Calu3 (cell line): ENCODE data around the gene COX10. TPM values are rescaled to one million over a fixed set of nuclear protein-coding genes. Genes with fewer than 3 reads are reported as not detected.
"Not testable (repeated sequence)": the region's sequence is repeated elsewhere in the genome, so short reads cannot be mapped to it uniquely, and the experiment has no call there.

Experiments used
- Bru-seq: library from RNA; stranded (reverse); fragments of 400-500 nt; gene quantifications from one replicate; lab custom pipeline; 2021; lab: Mats Ljungman, UMichigan
- BruChase-seq, 2 experiments: library from RNA; stranded (reverse); fragments of 400-500 nt; gene quantifications; one replicate each; lab custom pipeline; 2021; lab: Mats Ljungman, UMichigan
- BruUV-seq: library from RNA; stranded (reverse); fragments of 400-500 nt; replicated peaks from 2 replicates; lab custom pipeline; 2021; lab: Mats Ljungman, UMichigan
- CTCF ChIA-PET: fragments of 300-600 bp; sonication (Branson Sonifier 250); formaldehyde crosslinking; loops from one replicate; lab custom pipeline; 2022; ENCODE audit warnings: antibody characterized with exemption; lab: Charles Lee
- DNase-seq: peaks from one replicate; pipeline ENCODE4 v3.0.0; 2022
- H3K27ac Mint-ChIP-seq: one replicate; pipeline ENCODE4 v1.8.0; 2022; ENCODE audit warnings: mixed read lengths; ENCODE audit not compliant: unreplicated experiment
- H3K27me3 Mint-ChIP-seq: one replicate; pipeline ENCODE4 v1.8.0; 2022; ENCODE audit warnings: mixed read lengths; ENCODE audit not compliant: unreplicated experiment
- H3K36me3 Mint-ChIP-seq: one replicate; pipeline ENCODE4 v1.8.0; 2022; ENCODE audit warnings: mild to moderate bottlenecking, moderate library complexity, mixed read lengths; ENCODE audit not compliant: insufficient read depth, unreplicated experiment
- H3K4me1 Mint-ChIP-seq: one replicate; pipeline ENCODE4 v1.8.0; 2022; ENCODE audit warnings: mild to moderate bottlenecking, low read depth, mixed read lengths; ENCODE audit not compliant: unreplicated experiment
- H3K4me3 Mint-ChIP-seq: one replicate; pipeline ENCODE4 v1.8.0; 2022; ENCODE audit warnings: mild to moderate bottlenecking, low read depth, moderate library complexity, mixed read lengths; ENCODE audit not compliant: unreplicated experiment
- H3K9me3 Mint-ChIP-seq: one replicate; pipeline ENCODE4 v1.8.0; 2022; ENCODE audit warnings: low read depth, mixed read lengths; ENCODE audit not compliant: unreplicated experiment
- CTCF ChIP-seq: fragments of 200-600 bp; IDR thresholded peaks from one replicate; pipeline ENCODE4 v1.8.0; 2022; ENCODE audit warnings: antibody characterized with exemption; ENCODE audit not compliant: unreplicated experiment
- intact Hi-C: fragments of 100-400 bp; cut with micrococcal nuclease; formaldehyde crosslinking; loops from one replicate; pipeline ENCODE4 v1.10.0; 2022; ENCODE audit not compliant: unreplicated experiment
- long read RNA-seq: library from polyadenylated mRNA; stranded (forward); transcript quantifications from one replicate; pipeline ENCODE4 v2.0.0, GENCODE V29; 2022
- total RNA-seq: library from RNA; stranded (reverse); gene quantifications from 2 replicates; pipeline ENCODE4 v1.2.3, GENCODE V29; 2022

COX10 gene
- 17.2 and 18.8 TPM in 2 replicates for total RNA-seq
- percentile 79 among the genes with signal in this experiment for Bru-seq, nascent RNA
- percentile 50 among the genes with signal in this experiment for BruChase-seq, experiment 1, labeled RNA remaining after a 6-hour chase
- BruChase-seq, experiment 2, labeled RNA remaining after a 2-hour chase, result percentile 54 among the genes with signal in this experiment
- long read RNA-seq, transcript COX10-201 (7 exons, 2,873 nt), result major isoform, 19 of 26 reads
- long read RNA-seq, partial matches to known transcripts, result 1 of 26 reads
- long read RNA-seq, other reads (novel, unspliced or antisense), result 2 of 26 reads

- Mint-ChIP-seq H3K4me3 (peak within 1 kb of the TSS; percentile 95), H3K36me3 (peaks cover 22% of the 10 kb centered on the region), H3K9me3 (no peaks in the 10 kb centered on the region), H3K27me3 (no peaks in the 10 kb centered on the region), H3K27ac (peak within 1 kb of the TSS; percentile 94), H3K4me1 (peaks cover 27% of the 10 kb centered on the region)
- intact Hi-C loops, result loop anchor here (5.0 kb wide), 1 partner anchor 233 kb away; the partner anchor contains the start of gene HS3ST3B1
- no peak for TF ChIP-seq CTCF
- no TSS peak for BruUV-seq
- DNase-seq, result peak; percentile 93
- CTCF ChIA-PET, result no interaction called here
Measured at GRCh38 chr17:14069251-14070021, at the start of gene COX10. COX10 (plus strand) TSS chr17:14069504; CDS start chr17:14069606, 102 bp downstream.

DNA sequence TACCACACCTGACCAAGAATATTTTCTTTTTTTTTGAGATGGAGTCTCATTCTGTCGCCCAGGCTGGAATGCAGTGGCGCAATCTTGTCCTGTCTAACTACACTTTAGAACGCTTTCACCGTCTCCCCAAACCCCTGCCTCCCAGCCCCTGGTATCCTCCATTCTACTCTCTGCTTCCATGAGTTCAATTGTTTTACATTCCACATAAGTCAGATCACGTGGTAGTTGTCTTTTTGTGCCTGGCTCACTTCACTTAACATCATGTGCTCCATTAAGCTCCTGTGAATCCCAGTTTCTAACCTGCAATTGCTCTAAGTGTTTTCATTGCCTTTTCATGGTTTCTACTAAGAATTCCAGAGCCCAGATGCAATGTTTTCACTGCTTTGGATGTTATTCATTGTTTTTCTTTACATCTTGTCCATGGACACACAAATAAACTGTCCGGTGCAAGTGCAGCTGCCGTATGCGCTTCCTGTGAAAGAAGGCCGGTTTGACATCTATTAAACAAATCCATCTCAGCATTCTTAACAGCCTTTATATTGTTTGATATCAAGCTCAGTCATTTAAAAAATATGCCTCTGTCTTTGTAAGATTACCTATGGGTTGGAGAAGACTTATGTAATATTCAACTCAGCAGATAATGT is 47.5 kb upstream of the COX10 start:
- H3K27ac Mint-ChIP-seq, H3K27me3 Mint-ChIP-seq, H3K4me3 Mint-ChIP-seq, H3K9me3 Mint-ChIP-seq, BruUV-seq, DNase-seq, intact Hi-C loops, H3K36me3 Mint-ChIP-seq, H3K4me1 Mint-ChIP-seq, CTCF ChIA-PET: not testable (repeated sequence)

GRCh38 chr17:14029755-14030154 is 39.5 kb upstream of the COX10 start:
- H3K27me3 Mint-ChIP-seq, H3K27ac Mint-ChIP-seq, BruUV-seq, H3K36me3 Mint-ChIP-seq, H3K4me3 Mint-ChIP-seq, H3K4me1 Mint-ChIP-seq, intact Hi-C loops, CTCF ChIA-PET, DNase-seq, H3K9me3 Mint-ChIP-seq: not testable (repeated sequence)

- CTCF ChIA-PET, result no interaction called here
- H3K4me1 Mint-ChIP-seq, result no peaks in the 10 kb centered on the region
- no peak for TF ChIP-seq CTCF
- BruUV-seq, result no TSS peak
- H3K27ac Mint-ChIP-seq, result no peak overlapping the region
- H3K9me3 Mint-ChIP-seq, result no peaks in the 10 kb centered on the region
- H3K27me3 Mint-ChIP-seq, result no peaks in the 10 kb centered on the region
- no peaks in the 10 kb centered on the region for H3K36me3 Mint-ChIP-seq
- intact Hi-C loops, result no loop called here
- no peak for DNase-seq
- H3K4me3 Mint-ChIP-seq, result no peak overlapping the region
Measured at GRCh38 chr17:14032234-14032633, 37.1 kb upstream of the COX10 start.

GRCh38 chr17:14033166-14033565 is 36.1 kb upstream of the COX10 start:
- TF ChIP-seq CTCF, result no peak
- CTCF ChIA-PET, result no interaction called here
- no peak overlapping the region for H3K4me3 Mint-ChIP-seq
- H3K27me3 Mint-ChIP-seq, result no peaks in the 10 kb centered on the region
- H3K4me1 Mint-ChIP-seq, result no peaks in the 10 kb centered on the region
- BruUV-seq, result no TSS peak
- no peak overlapping the region for H3K27ac Mint-ChIP-seq
- intact Hi-C loops, result no loop called here
- no peak for DNase-seq
- H3K9me3 Mint-ChIP-seq, result no peaks in the 10 kb centered on the region
- H3K36me3 Mint-ChIP-seq, result no peaks in the 10 kb centered on the region
